A673 (cell line): ENCODE measurements around the gene NAALADL2. TPM values are rescaled to one million over a fixed set of nuclear protein-coding genes. Genes with fewer than 3 reads are reported as not detected.

Experiments used
- BruUV-seq: library from RNA; stranded (reverse); fragments of 400-500 nt; replicated peaks from 2 replicates; lab custom pipeline; 2021; lab: Mats Ljungman, UMichigan
- CTCF ChIA-PET: fragments of 300-600 bp; sonication (Branson Sonifier 250); formaldehyde crosslinking; loops from one replicate; lab custom pipeline; 2022; ENCODE audit warnings: antibody characterized with exemption; lab: Charles Lee
- POLR2A ChIA-PET: fragments of 300-600 bp; sonication (Branson Sonifier 250); formaldehyde crosslinking; loops from one replicate; lab custom pipeline; 2022; ENCODE audit warnings: antibody characterized with exemption; ENCODE audit not compliant: low non-redundant PET; lab: Charles Lee
- DNase-seq: peaks from one replicate; pipeline ENCODE4 v3.0.0-alpha.2; 2015; ENCODE audit warnings: low spot score
- H3K27ac ChIP-seq: fragments of 200-600 bp; sonication (generic); 2 replicates; pipeline ENCODE4 v1.5.1; 2016; ENCODE audit warnings: mixed run types, low read depth, mild to moderate bottlenecking, mixed read lengths, antibody characterized with exemption, low read length; ENCODE audit not compliant: poor library complexity, severe bottlenecking
- H3K27me3 ChIP-seq: fragments of 200-600 bp; sonication (generic); replicated peaks from 2 replicates; pipeline ENCODE4 v1.6.1; 2017; ENCODE audit warnings: mixed run types, low read depth, mild to moderate bottlenecking, mixed read lengths, antibody characterized with exemption, low read length; ENCODE audit not compliant: insufficient read depth, poor library complexity
- H3K36me3 ChIP-seq: fragments of 200-600 bp; sonication (generic); 2 replicates; pipeline ENCODE4 v1.6.1; 2016; ENCODE audit warnings: mixed run types, mild to moderate bottlenecking, mixed read lengths, antibody characterized with exemption, low read length; ENCODE audit not compliant: insufficient read depth, poor library complexity, severe bottlenecking
- H3K4me1 ChIP-seq: fragments of 200-600 bp; sonication (generic); 2 replicates; pipeline ENCODE4 v1.6.1; 2017; ENCODE audit warnings: mixed run types, mild to moderate bottlenecking, mixed read lengths, antibody characterized with exemption, low read length; ENCODE audit not compliant: insufficient read depth, poor library complexity, severe bottlenecking
- H3K4me3 ChIP-seq: fragments of 200-600 bp; sonication (generic); 2 replicates; pipeline ENCODE4 v1.5.1; 2016; ENCODE audit warnings: low read depth, mixed run types, mild to moderate bottlenecking, mixed read lengths, low read length; ENCODE audit not compliant: poor library complexity, severe bottlenecking
- H3K9me3 ChIP-seq: fragments of 200-600 bp; sonication (generic); 2 replicates; pipeline ENCODE4 v1.6.1; 2016; ENCODE audit warnings: mixed run types, low read depth, mild to moderate bottlenecking, mixed read lengths, antibody characterized with exemption, low read length; ENCODE audit not compliant: poor library complexity, severe bottlenecking
- CTCF ChIP-seq: fragments of 300-800, 200-600 bp; sonication (generic); conservative IDR thresholded peaks from 2 replicates; pipeline ENCODE4 v1.5.1; 2017; ENCODE audit warnings: low read depth, mild to moderate bottlenecking, antibody characterized with exemption, low read length, moderate library complexity, mixed read lengths
- EZH2 ChIP-seq: fragments of 200-600 bp; sonication (generic); IDR thresholded peaks from 2 replicates; pipeline ENCODE4 v1.6.1; 2017; ENCODE audit warnings: borderline replicate concordance, low read depth, mild to moderate bottlenecking, mixed read lengths, antibody characterized with exemption, low read length; ENCODE audit not compliant: poor library complexity, severe bottlenecking
- intact Hi-C: fragments of 100-400 bp; cut with micrococcal nuclease; formaldehyde crosslinking; loops from one replicate; pipeline ENCODE4 v1.10.0; 2022; ENCODE audit not compliant: unreplicated experiment
- total RNA-seq: library from RNA; stranded (reverse); gene quantifications from 2 replicates; pipeline ENCODE4 v1.2.3, GENCODE V29; 2021

The NAALADL2 gene
- total RNA-seq, 1 experiment from 2014 or later: 0.64 TPM

GRCh38 chr3:174937478-174937877 lies 78.3 kb downstream of the NAALADL2 start:
- TF ChIP-seq EZH2: no peak
- TF ChIP-seq CTCF: no peak
- intact Hi-C loops: no loop called here
- no TSS peak for BruUV-seq
- ChIA-PET POLR2A (no interaction called here), CTCF (interaction anchor here (0.6 kb wide), 1 partner anchor 136 kb away, joined by 3 read pairs; no protein-coding TSS in a partner anchor)
- no peak overlapping the region for H3K4me3 ChIP-seq
- H3K36me3 ChIP-seq: no peaks in the 10 kb centered on the region
- DNase-seq: no peak
- no peaks in the 10 kb centered on the region for H3K4me1 ChIP-seq
- no peaks in the 10 kb centered on the region for H3K9me3 ChIP-seq
- H3K27me3 ChIP-seq: no peaks in the 10 kb centered on the region
- H3K27ac ChIP-seq: no peak overlapping the region

GRCh38 chr3:174938102-174938501 lies 79.0 kb downstream of the NAALADL2 start:
- CTCF ChIA-PET: interaction anchor here (0.6 kb wide), 1 partner anchor 135 kb away, joined by 3 read pairs; no protein-coding TSS in a partner anchor
- POLR2A ChIA-PET: no interaction called here
- TF ChIP-seq CTCF: no peak
- TF ChIP-seq EZH2: no peak
- BruUV-seq: no TSS peak
- Histone ChIP-seq H3K27me3 (no peaks in the 10 kb centered on the region), H3K27ac (no peak overlapping the region), H3K4me1 (no peaks in the 10 kb centered on the region), H3K4me3 (no peak overlapping the region), H3K36me3 (no peaks in the 10 kb centered on the region), H3K9me3 (no peaks in the 10 kb centered on the region)
- DNase-seq: no peak
- intact Hi-C loops: no loop called here

GRCh38 chr3:174940151-174940550 lies 81.0 kb downstream of the NAALADL2 start:
- Histone ChIP-seq H3K27ac (no peak overlapping the region), H3K9me3 (no peaks in the 10 kb centered on the region), H3K36me3 (no peaks in the 10 kb centered on the region), H3K4me1 (no peaks in the 10 kb centered on the region), H3K4me3 (no peak overlapping the region), H3K27me3 (no peaks in the 10 kb centered on the region)
- no peak for DNase-seq
- CTCF ChIA-PET: no interaction called here
- BruUV-seq: no TSS peak
- POLR2A ChIA-PET: no interaction called here
- TF ChIP-seq EZH2: no peak
- TF ChIP-seq CTCF: no peak
- intact Hi-C loops: no loop called here
